HG02970 (cell line): ENCODE data around the gene KRT33B.
"Not testable (repeated sequence)": the region's sequence is repeated elsewhere in the genome, so short reads cannot be mapped to it uniquely, and the experiment has no call there.

ENCODE experiments used
- ATAC-seq: cut with Tn5 transposase; IDR thresholded peaks from one replicate; pipeline ENCODE4 v1.9.1; 2021; ENCODE audit warnings: mild to moderate bottlenecking, moderate library complexity, moderate number of reproducible peaks; ENCODE audit not compliant: unreplicated experiment, low FRiP score

KRT33B gene

GRCh38 chr17:41350381-41350878 is 19.2 kb downstream of the KRT33B start, which contains the start of gene KRT33A:
Gene KRT33A, minus strand, starts transcription at chr17:41350828. Its CDS starts 61 bp downstream, at chr17:41350767.
- not testable (repeated sequence) for ATAC-seq

GRCh38 chr17:41347869-41348760 is 21.5 kb downstream of the KRT33B start:
- no peak for ATAC-seq

- not testable (repeated sequence) for ATAC-seq
These were observed 23.2 kb downstream of the KRT33B start for GRCh38 chr17:41346421-41346820.

- no peak for ATAC-seq
These were observed 23.6 kb downstream of the KRT33B start for GRCh38 chr17:41345992-41346391.

- ATAC-seq, result no peak
These were observed 26.6 kb downstream of the KRT33B start for GRCh38 chr17:41343029-41343428.

GRCh38 chr17:41340934-41341861 is 28.4 kb downstream of the KRT33B start:
- no peak for ATAC-seq

GRCh38 chr17:41340494-41340893 is 29.1 kb downstream of the KRT33B start:
- no peak for ATAC-seq

GRCh38 chr17:41339571-41340172 is 29.9 kb downstream of the KRT33B start:
- ATAC-seq, result no peak

- no peak for ATAC-seq
These were observed 30.6 kb downstream of the KRT33B start for GRCh38 chr17:41338961-41339485.

GRCh38 chr17:41335747-41336146 is 33.9 kb downstream of the KRT33B start:
- no peak for ATAC-seq

GRCh38 chr17:41334385-41335305 is 35.0 kb downstream of the KRT33B start:
- ATAC-seq, result no peak

GRCh38 chr17:41333836-41334235 is 35.8 kb downstream of the KRT33B start:
- ATAC-seq, result no peak

- no peak for ATAC-seq
These were observed 36.5 kb downstream of the KRT33B start for GRCh38 chr17:41333098-41333497.

GRCh38 chr17:41332239-41332638 is 37.4 kb downstream of the KRT33B start:
- no peak for ATAC-seq

GRCh38 chr17:41331606-41332005 is 38.0 kb downstream of the KRT33B start:
- no peak for ATAC-seq

- ATAC-seq, result no peak
These were observed 40.2 kb downstream of the KRT33B start for GRCh38 chr17:41329279-41329948.

GRCh38 chr17:41328207-41328606 is 41.4 kb downstream of the KRT33B start:
- ATAC-seq, result no peak

GRCh38 chr17:41327411-41328120 is 42.0 kb downstream of the KRT33B start:
- no peak for ATAC-seq
